H1 (cell line): ENCODE data around the gene CHCHD6. TPM values are rescaled to one million over a fixed set of nuclear protein-coding genes. Genes with fewer than 3 reads are reported as not detected.
A peak's percentile ranks its signal among the peaks of the same experiment; 100 is the strongest.

Experiments
- CTCF ChIA-PET: fragments of 300-600 bp; sonication (Branson Sonifier 250); formaldehyde crosslinking; loops from one replicate; lab custom pipeline; 2021; ENCODE audit not compliant: partially characterized antibody; lab: Charles Lee
- POLR2A ChIA-PET: fragments of 300-600 bp; sonication (Branson Sonifier 250); formaldehyde crosslinking; loops from one replicate; lab custom pipeline; 2021; ENCODE audit warnings: inconsistent platforms; ENCODE audit not compliant: partially characterized antibody; lab: Charles Lee
- DNase-seq, 2 experiments: peaks; one replicate each; pipeline versions ENCODE4 v3.0.0 to v3.0.0-alpha.2; 2010 to 2022; ENCODE audit warnings: low spot score in 2 of 2, low read depth in 1 of 2, mixed read lengths in 1 of 2
- FAIRE-seq: peaks from 2 replicates; lab custom pipeline; 2011; peaks lifted over from hg19 to GRCh38; lab: Jason Lieb, UNC
- H2AFZ ChIP-seq: 2 replicates; pipeline ENCODE4 v1.8.1; 2012; ENCODE audit warnings: low read length, inconsistent platforms
- H2AK5ac ChIP-seq: 2 replicates; pipeline ENCODE4 v1.6.1; 2013; ENCODE audit warnings: low read depth, low read length
- H2BK120ac ChIP-seq: replicated peaks from 2 replicates; pipeline ENCODE3; 2013; ENCODE audit warnings: low read depth, low read length, inconsistent platforms
- H2BK12ac ChIP-seq: 2 replicates; pipeline ENCODE4 v1.6.1; 2013; ENCODE audit warnings: low read depth, low read length
- H2BK15ac ChIP-seq: 2 replicates; pipeline ENCODE4 v1.6.1; 2013; ENCODE audit warnings: low read length
- H2BK20ac ChIP-seq: 2 replicates; pipeline ENCODE4 v1.6.1; 2013; ENCODE audit warnings: low read length
- H2BK5ac ChIP-seq: 2 replicates; pipeline ENCODE4 v1.6.1; 2013; ENCODE audit warnings: low read depth, low read length
- H3K14ac ChIP-seq: 2 replicates; pipeline ENCODE4 v1.6.1; 2013; ENCODE audit warnings: inconsistent platforms; ENCODE audit not compliant: insufficient read length
- H3K18ac ChIP-seq: 2 replicates; pipeline ENCODE4 v1.6.1; 2013; ENCODE audit warnings: low read length; ENCODE audit errors: extremely low read depth
- H3K23ac ChIP-seq: 2 replicates; pipeline ENCODE4 v1.6.1; 2013; ENCODE audit warnings: inconsistent platforms; ENCODE audit not compliant: insufficient read length
- H3K23me2 ChIP-seq: 2 replicates; pipeline ENCODE4 v1.6.1; 2013; ENCODE audit warnings: low read depth, low read length
- H3K27ac ChIP-seq: 2 replicates; pipeline ENCODE4 v1.6.1; 2011; ENCODE audit warnings: low read depth, low read length, inconsistent platforms
- H3K27me3 ChIP-seq, 4 experiments: replicated peaks in 1 of 4; 1 replicate in 1 of 4; 2 replicates in 3 of 4; pipeline versions ENCODE4 v1.6.1 to v1.8.1; 2011 to 2013; ENCODE audit warnings: low read length in 3 of 4, mild to moderate bottlenecking in 3 of 4, inconsistent platforms in 2 of 4, mixed read lengths in 2 of 4, moderate library complexity in 1 of 4; ENCODE audit not compliant: control insufficient read depth in 3 of 4, insufficient read depth in 3 of 4; ENCODE audit errors: extremely low read depth in 1 of 4
- H3K36me3 ChIP-seq, 4 experiments: 2 replicates each; pipeline versions ENCODE4 v1.6.1 to v1.8.1; 2011 to 2013; ENCODE audit warnings: mild to moderate bottlenecking in 4 of 4, low read length in 3 of 4, moderate library complexity in 2 of 4, control low read depth in 1 of 4, inconsistent platforms in 1 of 4; ENCODE audit not compliant: insufficient read depth in 4 of 4, control insufficient read depth in 2 of 4
- H3K4ac ChIP-seq: replicated peaks from 2 replicates; pipeline ENCODE3; 2013; ENCODE audit warnings: low read length, low read depth, mixed read lengths, inconsistent platforms; ENCODE audit not compliant: insufficient read length
- H3K4me1 ChIP-seq, 4 experiments: replicated peaks in 1 of 4; 1 replicate in 1 of 4; 2 replicates in 3 of 4; pipeline versions ENCODE4 v1.6.1 to v1.8.1; 2011 to 2013; ENCODE audit warnings: low read length in 3 of 4, inconsistent platforms in 2 of 4, mixed read lengths in 1 of 4; ENCODE audit not compliant: insufficient read depth in 4 of 4, control insufficient read depth in 3 of 4
- H3K4me2 ChIP-seq, 2 experiments: 2 replicates each; pipeline versions ENCODE4 v1.6.1 to v1.8.1; 2011 to 2013; ENCODE audit warnings: low read depth in 2 of 2, low read length in 2 of 2, control low read depth in 1 of 2, inconsistent platforms in 1 of 2, mild to moderate bottlenecking in 1 of 2; ENCODE audit not compliant: insufficient read depth in 1 of 2
- H3K4me3 ChIP-seq, 4 experiments: fragments of 200-600, 300-600 bp in 1 of 4; sonication (generic), shearing (Covaris generic), sonication (Bioruptor Twin) in 1 of 4; 2 replicates each; pipeline versions ENCODE4 v1.5.1 to v1.8.1; 2011 to 2016; ENCODE audit warnings: low read length in 4 of 4, low read depth in 3 of 4, control low read depth in 2 of 4, inconsistent platforms in 2 of 4, mild to moderate bottlenecking in 2 of 4, mixed read lengths in 1 of 4, moderate library complexity in 1 of 4; ENCODE audit not compliant: insufficient read depth in 2 of 4; ENCODE audit errors: extremely low read depth in 1 of 4
- H3K56ac ChIP-seq: replicated peaks from 2 replicates; pipeline ENCODE3; 2013; ENCODE audit warnings: low read depth, mild to moderate bottlenecking, mixed read lengths, low read length, inconsistent platforms; ENCODE audit not compliant: insufficient read length
- H3K79me1 ChIP-seq: 2 replicates; pipeline ENCODE4 v1.6.1; 2013; ENCODE audit warnings: low read depth, low read length, control low read depth
- H3K79me2 ChIP-seq, 2 experiments: 2 replicates each; pipeline versions ENCODE4 v1.6.1 to v1.8.1; 2012 to 2013; ENCODE audit warnings: low read length in 2 of 2, mild to moderate bottlenecking in 2 of 2, inconsistent platforms in 1 of 2; ENCODE audit not compliant: insufficient read depth in 2 of 2, control insufficient read depth in 1 of 2
- H3K9ac ChIP-seq, 4 experiments: replicated peaks in 1 of 4; 1 replicate in 1 of 4; 2 replicates in 3 of 4; pipeline versions ENCODE4 v1.6.1 to v1.8.1; 2011 to 2013; ENCODE audit warnings: low read depth in 3 of 4, low read length in 3 of 4, control low read depth in 2 of 4, mild to moderate bottlenecking in 2 of 4, moderate library complexity in 2 of 4, inconsistent platforms in 1 of 4; ENCODE audit errors: extremely low read depth in 1 of 4
- H3K9me3 ChIP-seq, 2 experiments: 2 replicates each; pipeline versions ENCODE4 v1.6.1 to v1.8.1; 2012 to 2013; ENCODE audit warnings: mild to moderate bottlenecking in 2 of 2, moderate library complexity in 2 of 2, control low read depth in 1 of 2, inconsistent platforms in 1 of 2, low read depth in 1 of 2, low read length in 1 of 2, mixed read lengths in 1 of 2; ENCODE audit not compliant: insufficient read depth in 2 of 2
- H4K20me1 ChIP-seq, 2 experiments: replicated peaks in 1 of 2; 2 replicates each; pipeline versions ENCODE3 to v1.8.1; 2011 to 2013; ENCODE audit warnings: inconsistent platforms in 2 of 2, low read length in 2 of 2, mild to moderate bottlenecking in 1 of 2; ENCODE audit not compliant: insufficient read depth in 2 of 2, control insufficient read depth in 1 of 2
- H4K5ac ChIP-seq: 2 replicates; pipeline ENCODE4 v1.6.1; 2013; ENCODE audit warnings: low read length, low read depth, mixed read lengths, inconsistent platforms; ENCODE audit not compliant: insufficient read length
- H4K8ac ChIP-seq: 2 replicates; pipeline ENCODE4 v1.8.0; 2013; ENCODE audit warnings: mild to moderate bottlenecking, moderate library complexity, low read length, inconsistent platforms; ENCODE audit not compliant: insufficient read depth; ENCODE audit errors: extremely low read depth
- H4K91ac ChIP-seq: replicated peaks from 2 replicates; pipeline ENCODE3; 2013; ENCODE audit warnings: low read length, mixed read lengths, inconsistent platforms; ENCODE audit not compliant: insufficient read length
- BRCA1 ChIP-seq: IDR thresholded peaks from 2 replicates; pipeline ENCODE4 v1.6.1; 2012; ENCODE audit warnings: low read depth, low read length, improper control_type of control experiment
- RAD21 ChIP-seq, 2 experiments: IDR thresholded peaks in 1 of 2; conservative IDR thresholded peaks in 1 of 2; 2 replicates each; pipeline ENCODE4 v1.6.1; 2011; ENCODE audit warnings: low read depth in 2 of 2, low read length in 2 of 2, improper control_type of control experiment in 1 of 2, inconsistent platforms in 1 of 2, mild to moderate bottlenecking in 1 of 2, moderate library complexity in 1 of 2
- WGBS, 2 experiments: shearing (Covaris generic) in 1 of 2; methylation state at CpG; one replicate each; pipeline versions ENCODE4 v1.1.6 to v1.1.7; 2013 to 2015; ENCODE audit warnings: low lambda C conversion rate in 2 of 2, mixed read lengths in 2 of 2, inconsistent platforms in 1 of 2, low coverage in 1 of 2, missing lambda C conversion rate in 1 of 2; ENCODE audit not compliant: insufficient replicate concordance in 2 of 2, insufficient coverage in 1 of 2, insufficient read length in 1 of 2; ENCODE audit errors: extremely low coverage in 1 of 2, missing lambda C conversion rate in 1 of 2; 5-methylcytosine and 5-hydroxymethylcytosine counted together
- polyA plus RNA-seq, 7 experiments: library from polyadenylated mRNA; depleted of rRNA in 3 of 7; stranded (reverse) in 5 of 7; unstranded in 2 of 7; fragments of >200 nt in 5 of 7; fragments of 200-250 nt in 2 of 7; gene quantifications; 1 replicate in 5 of 7; 2 replicates in 1 of 7; 4 replicates in 1 of 7; pipeline versions ENCODE4 v1.2.1 to v1.2.3, GENCODE V29; 2011 to 2013; ENCODE audit warnings: missing spikeins in 2 of 7, mixed read lengths in 2 of 7
- total RNA-seq: library from RNA; stranded (reverse); fragmentation: NEBNext Ultra II Directional; extraction: Animal tissue kit (Norgen Biotek cat#: 25700); gene quantifications from 2 replicates; pipeline ENCODE4 v1.2.1, GENCODE V29; 2021

Gene CHCHD6
- total and polyA plus RNA-seq, 2 of the 8 experiments (the other 6 are each of a cell fraction or from before 2014, with no cell fraction given): 32.4 to 37.6 TPM

- POLR2A ChIA-PET: no interaction called here
- Histone ChIP-seq H3K27me3 (no peaks in the 10 kb centered on the region), H3K23ac (no peak overlapping the region), H4K8ac (no peak overlapping the region), H3K79me1 (no peaks in the 10 kb centered on the region), H4K20me1 (peaks cover 0 to 2% of the 10 kb centered on the region in 2 experiments), H2AK5ac (no peak overlapping the region), H4K5ac (no peak overlapping the region), H3K56ac (no peak overlapping the region), H4K91ac (peak overlapping the region; percentile 6), H2BK20ac (no peak overlapping the region), H3K9ac (no peak overlapping the region), H3K4ac (no peak overlapping the region), H3K18ac (no peak overlapping the region), H2BK15ac (no peak overlapping the region), H2AFZ (no peak overlapping the region), H2BK120ac (no peak overlapping the region), H3K27ac (no peak overlapping the region), H3K23me2 (no peaks in the 10 kb centered on the region), H3K36me3 (no peaks in the 10 kb centered on the region), H3K9me3 (no peaks in the 10 kb centered on the region), H3K4me2 (no peak overlapping the region), H3K79me2 (no peaks in the 10 kb centered on the region), H3K4me3 (no peak overlapping the region), H2BK12ac (no peak overlapping the region), H3K4me1 (peaks cover 0 to 8% (median 7%) of the 10 kb centered on the region in 4 experiments; a peak in 3 of 7 replicates), H2BK5ac (no peak overlapping the region; the same call in 1 of the 2 replicates), H3K14ac (no peak overlapping the region)
- WGBS, 2 experiments: 88% methylated on average over 22 of the region's 23 CpGs; no CpG with 5 or more reads in 1 of the 2 experiments
- DNase-seq (no peak), FAIRE-seq (no peak)
- CTCF ChIA-PET: interaction anchor here (1.4 to 1.5 kb wide), 2 partner anchors 19 to 205 kb away, joined by 3 to 4 read pairs; no protein-coding TSS in a partner anchor
- TF ChIP-seq RAD21 (IDR thresholded peaks at IDR 0.05 in 1 of 2, conservative IDR thresholded peaks at IDR 0.05 in 1 of 2; ENCODE audit: low read depth in 2 of 2, low read length in 2 of 2) (peak in 1 of 2 experiments; percentile 20; a peak in 1 of 4 replicates), BRCA1 (no peak)
Observed at GRCh38 chr3:126956866-126957650, 253.0 kb downstream of the CHCHD6 start.
